Neural progenitor cell (in vitro differentiated cells): ENCODE data around the gene NDFIP2.

Experiments
- CTCF ChIP-seq: fragments of 200-600 bp; sonication (generic); IDR thresholded peaks from 2 replicates; pipeline ENCODE4 v1.5.1; 2017; ENCODE audit warnings: antibody characterized with exemption, mild to moderate bottlenecking
- EZH2phosphoT487 ChIP-seq: fragments of 200-600 bp; sonication (generic); IDR thresholded peaks from 2 replicates; pipeline ENCODE4 v1.6.1; 2017; ENCODE audit warnings: antibody characterized with exemption

GRCh38 chr13:79463604-79464003 lies 17.4 kb upstream of the NDFIP2 start:
- no peak for TF ChIP-seq CTCF
- TF ChIP-seq EZH2phosphoT487, result no peak
